Nephron (organoid): ENCODE results near the gene IFRD2.

Source experiments
- H3K27ac Mint-ChIP-seq, 3 experiments: 2 replicates each; pipeline ENCODE4 v1.8.0; 2020; ENCODE audit warnings: mixed read lengths in 3 of 3, mild to moderate bottlenecking in 2 of 3, moderate library complexity in 1 of 3
- H3K27me3 Mint-ChIP-seq: 2 replicates; pipeline ENCODE4 v1.8.0; 2021; ENCODE audit warnings: low read depth, mild to moderate bottlenecking, moderate library complexity, mixed read lengths
- H3K36me3 Mint-ChIP-seq: 2 replicates; pipeline ENCODE4 v1.8.0; 2020; ENCODE audit warnings: low read depth, mixed read lengths
- H3K4me1 Mint-ChIP-seq: 2 replicates; pipeline ENCODE4 v1.8.0; 2020; ENCODE audit warnings: mixed read lengths
- H3K4me3 Mint-ChIP-seq, 3 experiments: 2 replicates each; pipeline ENCODE4 v1.8.0; 2020; ENCODE audit warnings: mild to moderate bottlenecking in 3 of 3, mixed read lengths in 3 of 3, moderate library complexity in 2 of 3
- H3K9me3 Mint-ChIP-seq: 2 replicates; pipeline ENCODE4 v1.8.0; 2020; ENCODE audit warnings: mixed read lengths
- TF ChIP-seq, protein P1 (sequence below), 3 experiments: fragments of 200-600 bp; sonication (generic); IDR thresholded peaks; one replicate each; pipeline ENCODE4 v1.5.0; 2021; ENCODE audit warnings: antibody characterized with exemption in 3 of 3; ENCODE audit not compliant: unreplicated experiment in 3 of 3

Gene IFRD2

DNA sequence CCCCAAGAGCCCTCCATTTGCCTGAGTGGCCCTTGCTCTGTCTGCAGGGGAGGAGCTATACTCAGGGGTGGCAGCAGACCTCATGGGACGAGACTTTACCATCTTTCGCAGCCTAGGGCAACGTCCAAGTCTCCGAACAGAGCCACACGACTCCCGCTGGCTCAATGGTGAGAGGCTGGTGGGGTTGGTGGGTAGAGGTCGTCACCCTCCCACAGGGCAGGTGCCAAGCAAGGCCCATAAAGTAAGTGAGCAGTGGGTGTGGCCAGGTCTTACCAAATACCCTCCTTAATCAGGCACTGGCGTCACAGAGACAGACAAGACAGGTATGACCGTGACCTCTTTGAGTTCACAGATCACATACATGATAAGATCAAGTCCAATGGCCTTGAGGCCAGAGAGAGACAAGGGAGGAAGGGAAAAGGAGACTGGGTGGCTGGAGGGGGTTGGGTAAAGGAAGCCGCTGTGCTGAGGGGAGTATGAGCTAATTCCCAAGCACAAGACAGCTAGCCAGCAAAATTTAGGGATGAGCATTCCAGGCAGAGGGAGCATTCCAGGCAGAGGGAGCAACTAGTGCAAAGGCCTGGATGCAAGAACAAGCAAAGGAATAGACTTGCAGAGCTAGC is 20.8 kb downstream of the IFRD2 start:
- Mint-ChIP-seq H3K36me3 (peaks cover 7% of the 10 kb centered on the region), H3K27ac (peak overlapping the region; percentile 43 to 75 (median 75)), H3K4me3 (peak overlapping the region; percentile 4 to 61 (median 28))

DNA sequence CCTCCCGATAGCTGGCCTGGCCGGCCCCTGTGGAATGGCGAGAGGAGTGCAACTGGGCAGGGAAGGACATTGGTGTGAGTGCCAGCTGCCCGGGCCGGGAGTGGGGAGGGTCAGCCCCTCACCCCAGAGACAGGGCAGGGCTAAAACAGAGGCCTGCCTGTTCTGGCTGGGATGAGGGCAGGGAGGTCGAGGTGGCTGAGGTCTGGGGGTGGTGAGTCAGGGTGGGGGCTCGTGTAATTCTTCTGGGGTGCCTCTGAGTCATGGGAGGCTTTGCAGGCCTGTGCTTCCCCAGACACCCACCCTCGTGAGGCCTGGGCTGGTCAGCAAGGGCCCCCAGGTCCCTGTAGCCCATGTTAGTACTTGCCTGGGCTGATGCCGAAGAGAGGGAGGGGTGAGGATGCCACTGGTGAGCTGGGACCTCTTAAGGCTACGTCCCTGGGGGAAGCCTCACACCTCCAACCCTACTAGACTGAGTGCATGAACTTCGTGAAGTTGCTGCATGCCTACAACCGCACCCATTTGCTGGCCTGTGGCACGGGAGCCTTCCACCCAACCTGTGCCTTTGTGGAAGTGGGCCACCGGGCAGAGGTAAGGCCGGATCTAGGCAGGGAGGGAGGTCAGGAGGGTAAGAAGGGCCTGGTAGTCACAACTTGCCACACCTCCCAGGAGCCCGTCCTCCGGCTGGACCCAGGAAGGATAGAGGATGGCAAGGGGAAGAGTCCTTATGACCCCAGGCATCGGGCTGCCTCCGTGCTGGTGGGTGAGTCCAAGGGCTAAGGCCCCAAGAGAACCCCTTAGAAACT is 21.6 kb downstream of the IFRD2 start:
- H3K9me3 Mint-ChIP-seq: no peaks in the 10 kb centered on the region
- peaks cover 7% of the 10 kb centered on the region for H3K36me3 Mint-ChIP-seq
- H3K4me1 Mint-ChIP-seq: peaks cover 63% of the 10 kb centered on the region
- peak overlapping the region in 1 of 3 experiments; percentile 87 for H3K4me3 Mint-ChIP-seq
- peaks cover 23% of the 10 kb centered on the region for H3K27me3 Mint-ChIP-seq
- H3K27ac Mint-ChIP-seq: peak overlapping the region; percentile 75 to 97 (median 75)
- TF ChIP-seq, protein P1, sequence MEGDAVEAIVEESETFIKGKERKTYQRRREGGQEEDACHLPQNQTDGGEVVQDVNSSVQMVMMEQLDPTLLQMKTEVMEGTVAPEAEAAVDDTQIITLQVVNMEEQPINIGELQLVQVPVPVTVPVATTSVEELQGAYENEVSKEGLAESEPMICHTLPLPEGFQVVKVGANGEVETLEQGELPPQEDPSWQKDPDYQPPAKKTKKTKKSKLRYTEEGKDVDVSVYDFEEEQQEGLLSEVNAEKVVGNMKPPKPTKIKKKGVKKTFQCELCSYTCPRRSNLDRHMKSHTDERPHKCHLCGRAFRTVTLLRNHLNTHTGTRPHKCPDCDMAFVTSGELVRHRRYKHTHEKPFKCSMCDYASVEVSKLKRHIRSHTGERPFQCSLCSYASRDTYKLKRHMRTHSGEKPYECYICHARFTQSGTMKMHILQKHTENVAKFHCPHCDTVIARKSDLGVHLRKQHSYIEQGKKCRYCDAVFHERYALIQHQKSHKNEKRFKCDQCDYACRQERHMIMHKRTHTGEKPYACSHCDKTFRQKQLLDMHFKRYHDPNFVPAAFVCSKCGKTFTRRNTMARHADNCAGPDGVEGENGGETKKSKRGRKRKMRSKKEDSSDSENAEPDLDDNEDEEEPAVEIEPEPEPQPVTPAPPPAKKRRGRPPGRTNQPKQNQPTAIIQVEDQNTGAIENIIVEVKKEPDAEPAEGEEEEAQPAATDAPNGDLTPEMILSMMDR (IDR thresholded peaks at IDR 0.05; ENCODE audit: unreplicated experiment in 3 of 3): no peak

More for the DNA sequence above, 20.8 kb downstream of the IFRD2 start:
- TF ChIP-seq, protein P1 (IDR thresholded peaks at IDR 0.05; ENCODE audit: unreplicated experiment in 3 of 3): no peak
- peaks cover 28% of the 10 kb centered on the region for H3K27me3 Mint-ChIP-seq
- peaks cover 57% of the 10 kb centered on the region for H3K4me1 Mint-ChIP-seq
- no peaks in the 10 kb centered on the region for H3K9me3 Mint-ChIP-seq

DNA sequence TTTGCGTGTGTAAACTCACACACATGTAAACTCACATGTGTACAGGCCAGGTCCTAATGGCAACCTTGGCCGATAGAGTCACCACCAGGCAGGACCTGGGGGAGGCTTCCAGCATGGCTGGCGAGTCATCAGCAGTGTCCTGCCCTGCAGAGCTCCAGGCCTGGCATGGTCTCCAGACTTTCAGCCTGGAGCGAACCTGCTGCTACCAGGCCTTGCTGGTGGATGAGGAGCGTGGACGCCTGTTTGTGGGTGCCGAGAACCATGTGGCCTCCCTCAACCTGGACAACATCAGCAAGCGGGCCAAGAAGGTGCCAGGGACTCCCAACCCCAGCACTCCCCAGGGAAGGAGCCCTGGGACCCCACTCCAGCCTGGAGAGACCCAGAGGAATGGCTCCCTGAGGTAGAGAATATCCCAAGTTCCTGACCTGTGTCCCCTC is 22.2 kb downstream of the IFRD2 start:
- Mint-ChIP-seq H3K4me1 (peaks cover 67% of the 10 kb centered on the region), H3K9me3 (no peaks in the 10 kb centered on the region), H3K4me3 (peak overlapping the region; percentile 80 to 87 (median 83)), H3K27me3 (peaks cover 19% of the 10 kb centered on the region), H3K27ac (peak overlapping the region; percentile 96 to 99 (median 97)), H3K36me3 (peaks cover 4% of the 10 kb centered on the region)
- TF ChIP-seq, protein P1 (IDR thresholded peaks at IDR 0.05; ENCODE audit: unreplicated experiment in 3 of 3): no peak

DNA sequence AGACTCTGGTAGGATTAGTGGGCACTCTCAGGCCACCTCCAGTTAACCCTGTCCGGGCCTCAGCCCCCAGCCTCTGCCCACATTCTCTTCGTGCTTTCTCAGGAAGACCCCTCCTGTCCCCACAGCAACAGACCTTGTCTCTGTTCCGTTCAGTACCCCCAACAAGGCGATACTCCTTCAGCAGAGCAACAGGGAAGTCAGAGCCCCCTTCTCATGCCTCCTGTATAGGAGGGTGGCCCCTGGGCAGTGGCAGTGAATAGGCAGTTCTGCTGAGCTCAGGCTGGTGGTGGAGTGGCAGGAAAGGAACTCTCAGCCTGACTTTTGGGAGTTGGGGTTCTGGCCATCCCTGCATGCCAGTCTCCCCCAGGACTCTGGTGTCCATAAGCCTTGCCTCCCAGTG is 22.8 kb downstream of the IFRD2 start:
- peaks cover 4% of the 10 kb centered on the region for H3K36me3 Mint-ChIP-seq
- no peaks in the 10 kb centered on the region for H3K9me3 Mint-ChIP-seq
- H3K27me3 Mint-ChIP-seq: peaks cover 16% of the 10 kb centered on the region
- H3K4me3 Mint-ChIP-seq: peak overlapping the region; percentile 80 to 87 (median 83)
- peak overlapping the region; percentile 96 to 99 (median 97) for H3K27ac Mint-ChIP-seq
- TF ChIP-seq, protein P1 (IDR thresholded peaks at IDR 0.05; ENCODE audit: unreplicated experiment in 3 of 3): no peak
- peaks cover 71% of the 10 kb centered on the region for H3K4me1 Mint-ChIP-seq

DNA sequence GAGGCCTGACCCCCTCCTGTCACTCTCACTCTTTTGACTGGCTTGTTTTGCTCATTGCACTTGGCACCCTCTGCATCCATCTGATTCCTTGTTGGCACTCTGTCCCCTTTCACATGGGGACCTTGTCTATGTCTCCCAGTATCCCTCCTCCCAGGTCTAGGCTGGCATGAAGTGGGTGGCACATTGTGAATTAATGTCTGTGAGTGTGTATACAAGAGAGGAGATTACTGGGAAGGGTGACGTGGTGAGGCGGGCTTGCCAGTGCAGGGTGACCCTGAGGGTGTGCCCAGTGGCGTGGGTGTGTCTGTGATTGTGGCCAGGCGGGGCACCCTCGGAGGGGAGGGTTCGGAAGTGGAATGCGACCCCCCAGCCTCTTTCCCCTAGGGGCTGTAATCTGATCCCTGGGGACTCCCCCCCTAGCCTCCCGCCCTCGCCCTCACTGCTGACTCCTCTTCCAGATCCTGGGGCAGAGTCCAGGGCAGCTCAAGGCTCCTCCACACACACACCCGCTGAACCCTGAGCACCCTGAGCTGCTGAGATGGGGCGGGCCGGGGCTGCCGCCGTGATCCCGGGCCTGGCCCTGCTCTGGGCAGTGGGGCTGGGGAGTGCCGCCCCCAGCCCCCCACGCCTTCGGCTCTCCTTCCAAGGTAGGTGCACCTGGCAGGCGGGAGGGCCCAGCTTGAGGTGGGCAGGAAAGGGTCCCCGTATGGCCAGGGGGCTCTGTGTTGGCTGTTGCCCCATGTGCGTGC is 23.4 kb downstream of the IFRD2 start, which contains the start of gene SEMA3B:
Gene SEMA3B (plus strand): TSS at position 445 of the 749 bp plus-strand sequence. CDS start 94 bp downstream, at position 539.
- peaks cover 10% of the 10 kb centered on the region for H3K27me3 Mint-ChIP-seq
- peaks cover 4% of the 10 kb centered on the region for H3K36me3 Mint-ChIP-seq

More for the DNA sequence above, 23.4 kb downstream of the IFRD2 start, which contains the start of gene SEMA3B:
- peak within 1 kb of the TSS; percentile 96 to 99 (median 97) for H3K27ac Mint-ChIP-seq
- TF ChIP-seq, protein P1 (IDR thresholded peaks at IDR 0.05; ENCODE audit: unreplicated experiment in 3 of 3): no peak
- H3K4me3 Mint-ChIP-seq: peak within 1 kb of the TSS; percentile 80 to 88 (median 87)
- H3K9me3 Mint-ChIP-seq: no peaks in the 10 kb centered on the region
- peaks cover 72% of the 10 kb centered on the region for H3K4me1 Mint-ChIP-seq
